ENCODE measurements around the gene CRISPLD2.
"Not testable (repeated sequence)": the region's sequence is repeated elsewhere in the genome, so short reads cannot be mapped to it uniquely, and the experiment has no call there.

CRISPLD2 gene

GRCh38 chr16:84860383-84860782 lies 40.6 kb downstream of the CRISPLD2 start:
- no peak for DNase-seq (ENCODE audit: low spot score)

- no peak for DNase-seq (ENCODE audit: low spot score)
Observed at GRCh38 chr16:84861671-84862070, 41.9 kb downstream of the CRISPLD2 start.

GRCh38 chr16:84862804-84863480 lies 43.2 kb downstream of the CRISPLD2 start:
- DNase-seq (ENCODE audit: low spot score) = no peak

- no peak for DNase-seq (ENCODE audit: low spot score)
Observed at GRCh38 chr16:84863481-84863814, 43.7 kb downstream of the CRISPLD2 start.

- DNase-seq (ENCODE audit: low spot score) = no peak
Observed at GRCh38 chr16:84864326-84864955, 44.7 kb downstream of the CRISPLD2 start.

- no peak for DNase-seq (ENCODE audit: low spot score)
Observed at GRCh38 chr16:84867696-84868095, 47.9 kb downstream of the CRISPLD2 start.

- no peak for DNase-seq (ENCODE audit: low spot score)
Observed at GRCh38 chr16:84868328-84868727, 48.5 kb downstream of the CRISPLD2 start.

- DNase-seq (ENCODE audit: low spot score) = no peak
Observed at GRCh38 chr16:84868829-84869472, 49.2 kb downstream of the CRISPLD2 start.

- no peak for DNase-seq (ENCODE audit: low spot score)
Observed at GRCh38 chr16:84869473-84869845, 49.7 kb downstream of the CRISPLD2 start.

- DNase-seq (ENCODE audit: low spot score) = not testable (repeated sequence)
Observed at GRCh38 chr16:84872971-84873370, 53.2 kb downstream of the CRISPLD2 start.

GRCh38 chr16:84874004-84874435 lies 54.2 kb downstream of the CRISPLD2 start:
- DNase-seq (ENCODE audit: low spot score) = no peak

GRCh38 chr16:84874553-84874952 lies 54.8 kb downstream of the CRISPLD2 start:
- no peak for DNase-seq (ENCODE audit: low spot score)

GRCh38 chr16:84874983-84875382 lies 55.2 kb downstream of the CRISPLD2 start:
- no peak for DNase-seq (ENCODE audit: low spot score)

GRCh38 chr16:84875846-84876245 lies 56.1 kb downstream of the CRISPLD2 start:
- no peak for DNase-seq (ENCODE audit: low spot score)

GRCh38 chr16:84876873-84877606 lies 57.3 kb downstream of the CRISPLD2 start:
- DNase-seq (ENCODE audit: low spot score) = no peak

- DNase-seq (ENCODE audit: low spot score) = no peak
Observed at GRCh38 chr16:84878770-84879169, 59.0 kb downstream of the CRISPLD2 start.

- DNase-seq (ENCODE audit: low spot score) = no peak
Observed at GRCh38 chr16:84879569-84880487, 60.0 kb downstream of the CRISPLD2 start.

- no peak for DNase-seq (ENCODE audit: low spot score)
Observed at GRCh38 chr16:84881702-84882521, 62.1 kb downstream of the CRISPLD2 start.

- DNase-seq (ENCODE audit: low spot score) = no peak
Observed at GRCh38 chr16:84883301-84883700, 63.5 kb downstream of the CRISPLD2 start.

GRCh38 chr16:84884246-84884595 lies 64.4 kb downstream of the CRISPLD2 start:
- no peak for DNase-seq (ENCODE audit: low spot score)
